Activated CD4-positive, alpha-beta T cell treated with anti-CD3 and anti-CD28 coated beads, Interleukin-10, Interleukin-2, amounts not matched to agents 100 ng/mL and 50 ng/mL, durations not matched to agents 16 hours and 8 hours (primary cell): ENCODE measurements around the gene KRTAP5-3.

Experiments
- DNase-seq: peaks from one replicate; pipeline ENCODE4 v3.0.0-alpha.2; 2020

Gene KRTAP5-3

GRCh38 chr11:1642288-1643145 lies 34.3 kb upstream of the KRTAP5-3 start:
- DNase-seq, result no peak

DNA sequence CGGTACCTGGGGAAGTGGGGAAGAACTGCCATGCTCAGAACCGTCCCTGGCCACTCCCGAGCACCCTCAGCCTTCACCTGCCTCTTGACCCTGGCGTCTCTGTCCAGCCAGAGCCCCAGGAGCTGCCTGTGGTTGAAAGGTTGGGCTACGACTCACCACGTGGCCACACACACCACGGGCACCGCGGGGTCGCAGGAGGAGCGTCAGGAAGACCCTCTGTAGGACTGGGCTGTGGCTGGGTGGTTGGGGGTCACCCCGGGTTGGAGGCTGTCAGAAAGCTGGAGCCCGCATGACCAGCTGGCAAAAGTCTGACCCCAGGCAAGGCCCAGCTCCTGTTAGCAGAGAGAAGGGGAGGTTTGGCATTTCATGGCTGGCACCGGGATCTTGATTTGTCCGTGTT lies 32.8 kb upstream of the KRTAP5-3 start:
- DNase-seq, result no peak

DNA sequence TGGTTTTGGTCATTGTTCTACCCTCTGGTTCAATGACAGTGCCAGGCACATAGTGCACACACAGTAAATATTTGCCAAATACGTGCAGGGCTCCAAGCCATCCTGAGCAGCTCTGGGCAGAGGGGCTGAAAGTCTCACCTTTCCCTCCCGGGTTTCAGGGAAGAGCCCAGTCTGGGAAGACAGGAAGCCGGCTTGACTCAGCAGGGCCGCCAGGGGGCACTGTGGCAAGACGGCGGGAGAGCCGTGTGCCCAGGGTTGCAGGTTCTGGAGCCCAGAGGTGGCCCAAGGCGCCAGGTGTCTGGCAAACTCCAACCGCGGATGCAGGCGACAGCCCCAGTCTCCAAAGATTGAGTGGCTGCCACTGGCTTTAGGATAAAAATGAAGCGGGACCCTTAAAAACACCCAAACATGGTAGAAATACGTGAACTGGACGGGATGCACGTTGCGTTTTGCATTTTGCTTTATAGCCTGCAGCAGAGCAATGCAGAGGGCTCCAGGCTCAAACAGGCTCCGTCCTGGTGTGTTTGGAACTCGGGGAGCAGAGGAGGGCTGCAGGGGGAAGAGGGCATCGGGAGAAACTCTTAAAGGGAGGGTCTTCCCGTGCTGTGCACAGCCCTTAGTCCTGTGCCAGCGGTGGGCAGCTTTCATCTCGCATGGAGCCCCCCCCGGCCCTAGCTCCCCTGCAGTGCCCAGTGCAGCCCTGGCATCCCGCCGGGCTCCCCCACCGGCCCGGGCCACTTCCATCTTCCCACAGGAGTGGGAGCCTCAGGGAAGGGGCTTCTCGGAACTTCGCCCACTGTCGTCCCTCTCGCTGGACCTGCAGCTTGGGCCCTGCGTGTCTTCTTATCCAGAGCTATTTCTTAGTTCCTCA lies 32.0 kb upstream of the KRTAP5-3 start:
- peak; percentile 31 for DNase-seq

DNA sequence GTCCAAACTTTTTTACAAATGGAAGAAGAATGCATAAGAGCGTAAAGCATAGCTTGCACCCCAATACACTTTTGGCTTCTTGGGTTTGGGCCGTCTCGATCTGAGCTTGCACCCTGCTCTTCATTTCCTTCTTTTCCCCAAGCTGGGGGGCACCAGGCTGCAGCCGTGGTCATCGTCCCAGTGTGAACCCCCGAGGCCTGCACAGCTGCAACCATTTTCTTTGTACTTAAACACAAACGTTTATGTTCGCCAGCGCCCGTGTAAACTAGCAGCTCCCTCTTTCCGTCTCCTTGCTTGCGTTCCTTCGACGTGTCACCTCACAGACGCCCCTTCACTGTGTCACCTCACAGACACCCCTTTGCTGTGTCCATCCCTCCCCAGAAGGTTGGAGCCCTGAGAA lies 31.4 kb upstream of the KRTAP5-3 start:
- no peak for DNase-seq

GRCh38 chr11:1639102-1639620 lies 30.9 kb upstream of the KRTAP5-3 start:
- no peak for DNase-seq

- DNase-seq, result no peak
These were observed 30.1 kb upstream of the KRTAP5-3 start for GRCh38 chr11:1638344-1638743.

- DNase-seq, result no peak
These were observed 29.4 kb upstream of the KRTAP5-3 start for GRCh38 chr11:1637628-1638027.

GRCh38 chr11:1636291-1636950 lies 28.2 kb upstream of the KRTAP5-3 start:
- no peak for DNase-seq

- no peak for DNase-seq
These were observed 25.6 kb upstream of the KRTAP5-3 start for GRCh38 chr11:1633864-1634263.

DNA sequence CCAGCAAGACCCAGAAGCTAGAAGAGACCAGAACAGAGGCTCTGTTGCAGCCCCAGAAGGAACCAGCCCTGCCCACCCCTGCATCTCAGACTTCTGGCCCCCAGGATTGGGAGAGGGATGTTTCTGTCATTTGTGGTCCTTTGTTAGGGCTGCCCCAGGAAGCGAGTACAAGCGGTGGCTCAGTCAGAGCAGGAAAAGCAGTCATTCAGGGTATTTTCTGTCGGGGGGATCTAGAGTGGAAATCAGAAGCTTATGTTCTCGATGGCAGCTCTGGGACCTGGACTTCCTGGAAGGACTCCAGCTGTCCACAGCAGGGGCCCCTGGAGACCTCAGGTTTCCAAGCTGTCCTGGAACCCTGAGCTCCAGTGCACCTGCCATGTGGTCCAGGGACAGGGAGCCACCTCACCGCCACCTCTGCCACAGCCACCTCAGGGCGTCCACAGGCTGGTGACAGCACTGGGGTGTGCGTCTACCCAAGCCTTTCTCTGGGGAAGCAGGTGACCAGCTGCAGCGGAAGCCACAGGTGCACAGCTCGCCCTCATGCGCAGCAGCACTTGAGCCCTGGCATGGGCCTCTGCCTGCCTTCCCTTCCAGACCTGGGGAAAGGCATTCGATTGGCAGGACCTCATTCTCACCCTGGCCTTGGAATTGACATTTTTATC lies 23.9 kb upstream of the KRTAP5-3 start:
- no peak for DNase-seq

GRCh38 chr11:1631066-1631568 lies 22.9 kb upstream of the KRTAP5-3 start:
- no peak for DNase-seq

GRCh38 chr11:1630271-1630670 lies 22.0 kb upstream of the KRTAP5-3 start:
- DNase-seq, result no peak

DNA sequence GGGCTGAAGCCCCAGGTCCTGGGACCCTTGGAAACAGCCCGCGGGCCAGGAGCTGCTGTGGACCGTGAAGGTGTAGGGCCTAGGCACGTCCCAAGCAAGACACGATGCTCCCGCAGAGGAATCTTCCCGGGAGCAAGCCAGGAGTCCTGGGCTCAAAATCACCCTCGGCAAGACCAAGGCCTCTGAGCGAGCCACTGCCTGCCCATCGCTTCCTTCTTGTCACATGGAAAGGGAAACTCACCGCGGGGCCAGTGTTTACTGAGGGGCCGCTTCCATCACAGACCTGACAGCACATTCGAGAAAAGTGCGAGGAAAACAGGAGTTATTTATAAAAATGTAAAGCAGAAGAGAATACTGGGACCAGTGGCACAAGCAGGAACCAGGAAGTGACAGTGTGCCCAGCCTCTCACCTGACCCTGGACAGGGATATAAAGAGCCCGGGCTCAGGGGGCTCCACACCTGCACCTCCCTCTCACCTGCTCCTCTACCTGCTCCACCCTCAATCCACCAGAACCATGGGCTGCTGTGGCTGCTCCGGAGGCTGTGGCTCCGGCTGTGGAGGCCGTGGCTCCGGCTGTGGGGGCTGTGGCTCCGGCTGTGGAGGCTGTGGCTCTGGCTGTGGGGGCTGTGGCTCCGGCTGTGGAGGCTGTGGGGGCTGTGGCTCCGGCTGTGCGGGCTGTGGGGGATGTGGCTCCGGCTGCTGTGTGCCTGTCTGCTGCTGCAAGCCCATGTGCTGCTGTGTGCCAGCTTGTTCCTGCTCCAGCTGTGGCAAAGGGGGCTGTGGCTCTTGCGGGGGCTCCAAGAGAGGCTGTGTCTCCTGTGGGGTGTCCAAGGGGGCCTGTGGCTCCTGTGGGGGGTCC lies 21.3 kb upstream of the KRTAP5-3 start, which contains the start of gene KRTAP5-5:
KRTAP5-5 (plus strand) TSS at position 450 of the 860 bp plus-strand sequence; CDS start at position 516, 66 bp downstream.
- no peak for DNase-seq

GRCh38 chr11:1628506-1629325 lies 20.5 kb upstream of the KRTAP5-3 start:
- DNase-seq, result peak; percentile 62

DNA sequence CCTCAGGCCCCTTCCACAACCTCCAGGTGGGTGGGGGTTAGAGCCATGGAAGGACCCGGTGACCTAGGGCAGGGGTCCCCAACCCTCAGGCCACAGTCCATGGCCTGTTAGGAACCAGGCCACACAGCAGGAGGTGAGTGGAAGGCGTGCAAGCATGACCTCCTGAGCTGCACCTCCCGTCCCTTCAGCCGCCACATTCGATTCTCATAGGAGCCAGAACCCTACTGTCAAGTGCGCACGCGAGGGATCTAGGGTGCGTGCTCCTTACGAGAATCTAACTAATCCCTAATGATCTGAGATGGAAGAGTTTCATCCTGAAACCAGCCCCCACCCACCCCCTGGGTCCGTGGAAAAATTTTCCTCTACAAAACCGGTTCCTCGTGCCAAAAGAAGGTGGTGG lies 17.3 kb upstream of the KRTAP5-3 start:
- DNase-seq, result no peak

DNA sequence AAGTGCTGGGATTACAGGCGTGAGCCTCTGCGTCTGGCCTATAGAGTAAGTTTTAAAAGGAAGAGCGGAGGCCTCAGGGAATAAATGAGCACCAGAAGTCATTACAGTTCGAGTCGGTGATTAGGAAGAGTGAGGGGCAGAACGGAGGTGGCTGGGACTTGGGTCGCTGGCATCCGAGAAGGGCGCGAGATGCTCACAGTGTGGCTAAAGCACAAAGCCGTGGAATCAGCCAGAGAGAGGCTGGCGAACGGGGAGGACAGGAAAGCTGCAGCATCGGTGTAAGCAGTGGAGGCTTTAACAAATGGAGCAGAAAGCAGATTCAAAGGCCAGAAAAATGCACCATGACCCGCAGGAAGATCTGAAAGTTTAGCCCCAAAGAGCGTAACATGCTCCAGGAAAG lies 16.4 kb upstream of the KRTAP5-3 start:
- no peak for DNase-seq

- no peak for DNase-seq
These were observed 15.5 kb upstream of the KRTAP5-3 start for GRCh38 chr11:1623716-1624115.

GRCh38 chr11:1622086-1622485 lies 13.8 kb upstream of the KRTAP5-3 start, which contains the start of gene KRTAP5-4:
KRTAP5-4 (minus strand) TSS chr11:1622138; CDS start chr11:1622093, 45 bp downstream.
- DNase-seq, result no peak

- DNase-seq, result no peak
These were observed 11.2 kb upstream of the KRTAP5-3 start for GRCh38 chr11:1619449-1619848.

GRCh38 chr11:1618231-1618630 lies 10.0 kb upstream of the KRTAP5-3 start:
- no peak for DNase-seq
